HepG2 (cell line): ENCODE results near the gene KAT2A. TPM values are rescaled to one million over a fixed set of nuclear protein-coding genes. Genes with fewer than 3 reads are reported as not detected.

Experiments
- FOXO1 ChIP-seq: sonication (generic); formaldehyde crosslinking; IDR thresholded peaks from 2 replicates; pipeline ENCODE4 v1.4.0; 2020; ENCODE audit warnings: missing genetic modification reagents
- GMEB1 ChIP-seq: sonication (generic); formaldehyde crosslinking; IDR thresholded peaks from 2 replicates; pipeline ENCODE4 v1.5.1; 2020; ENCODE audit warnings: missing genetic modification reagents, mild to moderate bottlenecking, borderline replicate concordance
- HOMEZ ChIP-seq: IDR thresholded peaks from 2 replicates; pipeline ENCODE4 v1.6.1; 2016; ENCODE audit warnings: low read depth
- HOXA3 ChIP-seq: sonication (generic); formaldehyde crosslinking; IDR thresholded peaks from 2 replicates; pipeline ENCODE4 v1.5.0; 2020; ENCODE audit warnings: missing genetic modification reagents
- NRL ChIP-seq: sonication (generic); formaldehyde crosslinking; IDR thresholded peaks from 2 replicates; pipeline ENCODE4 v1.5.0; 2020; ENCODE audit warnings: missing genetic modification reagents, mild to moderate bottlenecking, moderate library complexity, borderline replicate concordance
- PLRG1 ChIP-seq: fragments of 450-650 bp; conservative IDR thresholded peaks from 2 replicates; pipeline ENCODE4 v1.6.1; 2016
- RELA ChIP-seq: sonication (generic); formaldehyde crosslinking; IDR thresholded peaks from 2 replicates; pipeline ENCODE4 v1.4.0; 2020; ENCODE audit warnings: missing genetic modification reagents
- TBX3 ChIP-seq: fragments of 450-650 bp; IDR thresholded peaks from 2 replicates; pipeline ENCODE4 v1.6.1; 2017; ENCODE audit warnings: antibody characterized with exemption, mild to moderate bottlenecking, inconsistent platforms, borderline replicate concordance
- THAP8 ChIP-seq: sonication (generic); formaldehyde crosslinking; IDR thresholded peaks from 2 replicates; pipeline ENCODE4 v1.5.1; 2020; ENCODE audit warnings: missing genetic modification reagents, mild to moderate bottlenecking, borderline replicate concordance
- THRA ChIP-seq: sonication (generic); formaldehyde crosslinking; IDR thresholded peaks from 2 replicates; pipeline ENCODE4 v1.4.0; 2020; ENCODE audit warnings: missing genetic modification reagents, borderline replicate concordance
- TOE1 ChIP-seq: sonication (generic); formaldehyde crosslinking; IDR thresholded peaks from 2 replicates; pipeline ENCODE4 v1.4.0; 2020; ENCODE audit warnings: mild to moderate bottlenecking, missing genetic modification reagents
- YEATS2 ChIP-seq: sonication (generic); formaldehyde crosslinking; IDR thresholded peaks from 2 replicates; pipeline ENCODE4 v1.4.0; 2020; ENCODE audit warnings: missing genetic modification reagents, borderline replicate concordance
- ZBTB39 ChIP-seq: sonication (generic); formaldehyde crosslinking; IDR thresholded peaks from 2 replicates; pipeline ENCODE4 v1.5.0; 2020; ENCODE audit warnings: missing genetic modification reagents
- ZHX1 ChIP-seq: sonication (generic); formaldehyde crosslinking; IDR thresholded peaks from 2 replicates; pipeline ENCODE4 v1.8.1; 2022; ENCODE audit warnings: low read depth, mild to moderate bottlenecking, missing genetic modification reagents
- ZNF337 ChIP-seq: sonication (generic); formaldehyde crosslinking; IDR thresholded peaks from 2 replicates; pipeline ENCODE4 v1.5.1; 2020; ENCODE audit warnings: missing genetic modification reagents, low read depth, mild to moderate bottlenecking, borderline replicate concordance
- ZNF367 ChIP-seq: sonication (generic); formaldehyde crosslinking; IDR thresholded peaks from 2 replicates; pipeline ENCODE4 v1.4.0; 2020; ENCODE audit warnings: missing genetic modification reagents, borderline replicate concordance
- ZNF589 ChIP-seq: sonication (generic); formaldehyde crosslinking; conservative IDR thresholded peaks from 2 replicates; pipeline ENCODE4 v1.8.0; 2022; ENCODE audit warnings: mild to moderate bottlenecking, moderate library complexity, missing genetic modification reagents
- ZNF883 ChIP-seq: sonication (generic); formaldehyde crosslinking; IDR thresholded peaks from 2 replicates; pipeline ENCODE4 v1.5.1; 2020; ENCODE audit warnings: mild to moderate bottlenecking, missing genetic modification reagents; ENCODE audit errors: not compliant biosample characterization
- polyA plus RNA-seq, 8 experiments: library from polyadenylated mRNA; depleted of rRNA in 3 of 8; stranded (reverse) in 7 of 8; unstranded in 1 of 8; fragments of >200 nt; fragmentation: Illumina TruSeq in 4 of 8; extraction: Trizol in 4 of 8; gene quantifications; 2 replicates each; pipeline versions ENCODE4 v1.2.1 to v1.2.3, GENCODE V29; 2011 to 2016; ENCODE audit warnings: low read depth in 4 of 8, missing spikeins in 1 of 8, mixed read lengths in 1 of 8; ENCODE audit not compliant: insufficient read depth in 1 of 8
- total RNA-seq, 5 experiments: library from RNA; depleted of rRNA; stranded (reverse); fragments of >200 nt; fragmentation: Illumina TruSeq; extraction: Trizol; gene quantifications; 2 replicates each; pipeline ENCODE4 v1.2.3, GENCODE V29; 2016; ENCODE audit warnings: low read depth in 1 of 5

Gene KAT2A
- total and polyA plus RNA-seq, 2 of the 13 experiments (the other 11 are each of a cell fraction or from before 2014, with no cell fraction given), result 29.1 to 90.4 TPM

GRCh38 chr17:42067371-42068091, 53.6 kb downstream of the KAT2A start (continued):
- TF ChIP-seq ZBTB39 (CRISPR knock-in tag), result no peak
- 0 out of 2 replicates have a peak, but pooled peaks have one; percentile 39 for TF ChIP-seq FOXO1 (CRISPR knock-in tag)
- TF ChIP-seq ZNF883 (CRISPR knock-in tag), result no peak
- TF ChIP-seq RELA (CRISPR knock-in tag), result no peak
- TF ChIP-seq ZNF337, result no peak
- TF ChIP-seq HOMEZ (CRISPR knock-in tag), result 0 out of 2 replicates have a peak, but pooled peaks have one; percentile 10
- TF ChIP-seq NRL (CRISPR knock-in tag), result peak; percentile 47; the same call in 1 of the 2 replicates
- TF ChIP-seq THAP8 (CRISPR knock-in tag), result no peak
- TF ChIP-seq TOE1 (CRISPR knock-in tag), result no peak
- no peak for TF ChIP-seq ZNF589
- no peak for TF ChIP-seq ZHX1 (CRISPR knock-in tag)
- TF ChIP-seq HOXA3, result peak; percentile 27; the same call in 1 of the 2 replicates
- no peak for TF ChIP-seq PLRG1
- no peak for TF ChIP-seq ZNF367
- TF ChIP-seq TBX3, result peak; percentile 28; the same call in 1 of the 2 replicates
- peak; percentile 30; the same call in 1 of the 2 replicates for TF ChIP-seq YEATS2 (CRISPR knock-in tag)
- 0 out of 2 replicates have a peak, but pooled peaks have one; percentile 10 for TF ChIP-seq THRA (CRISPR knock-in tag)
- TF ChIP-seq GMEB1, result no peak
